Heart left ventricle (tissue), 16 donors: ENCODE data around the gene CSNK1D. TPM values are rescaled to one million over a fixed set of nuclear protein-coding genes. Genes with fewer than 3 reads are reported as not detected.

Source experiments
- ATAC-seq, 4 donors: fragments of 200-7000 bp; cut with Tn5 transposase; one replicate each; pipeline ENCODE4 v1.9.1; 2020 to 2022; ENCODE audit warnings: moderate library complexity in 4 of 4, mild to moderate bottlenecking in 3 of 4, moderate number of reproducible peaks in 1 of 4
- DNase-seq, 5 donors: peaks; one replicate each; pipeline ENCODE4 v3.0.0-alpha.2; 2020
- H3K27ac ChIP-seq, 12 donors: fragments of 200-600 bp; sonication (generic) in 4 of 12; one replicate each; pipeline versions ENCODE4 v1.5.0 to v1.8.0; 2016 to 2022; ENCODE audit warnings: mild to moderate bottlenecking in 2 of 12
- H3K27me3 ChIP-seq, 9 donors: fragments of 200-600 bp; sonication (generic) in 2 of 9; one replicate each; pipeline versions ENCODE4 v1.5.1 to v1.8.0; 2016 to 2022; ENCODE audit warnings: mild to moderate bottlenecking in 3 of 9
- H3K36me3 ChIP-seq, 9 donors: fragments of 200-600 bp; sonication (generic) in 2 of 9; one replicate each; pipeline versions ENCODE4 v1.5.0 to v1.8.0; 2018 to 2022; ENCODE audit warnings: mild to moderate bottlenecking in 2 of 9
- H3K4me1 ChIP-seq, 12 donors: fragments of 200-600 bp; sonication (generic) in 4 of 12; one replicate each; pipeline versions ENCODE4 v1.5.0 to v1.8.0; 2016 to 2022; ENCODE audit warnings: mild to moderate bottlenecking in 3 of 12
- H3K4me3 ChIP-seq, 12 donors: fragments of 200-600 bp; sonication (generic) in 4 of 12; one replicate each; pipeline versions ENCODE4 v1.5.0 to v1.8.0; 2017 to 2022; ENCODE audit warnings: mild to moderate bottlenecking in 9 of 12, moderate library complexity in 4 of 12
- H3K9me3 ChIP-seq, 12 donors: fragments of 200-600 bp; sonication (generic) in 4 of 12; one replicate each; pipeline versions ENCODE4 v1.5.0 to v1.8.0; 2016 to 2022; ENCODE audit warnings: mild to moderate bottlenecking in 1 of 12
- POLR2A ChIP-seq, 2 donors: fragments of 450-650 bp; IDR thresholded peaks; one replicate each; pipeline ENCODE4 v1.6.1; 2017; ENCODE audit warnings: antibody characterized with exemption in 2 of 2, mild to moderate bottlenecking in 2 of 2, moderate library complexity in 2 of 2
- WGBS, 4 donors: extraction: QIAGEN DNeasy Blood & Tissue Kit in 2 of 4; methylation state at CpG; one replicate each; pipeline versions ENCODE4 v1.1.5 to v1.1.7; 2013 to 2018; 5-methylcytosine and 5-hydroxymethylcytosine counted together
- intact Hi-C, 10 donors: fragments of 100-400 bp; cut with DNase I; formaldehyde crosslinking; loops; one replicate each; pipeline versions ENCODE4 v1.11.1 to v1.14.2; 2022
- polyA plus RNA-seq, 2 donors: library from polyadenylated mRNA; stranded (reverse); fragments of 200-250 nt; gene quantifications; one replicate each; pipeline ENCODE4 v1.2.3, GENCODE V29; 2013
- total RNA-seq, 9 donors: library from RNA; depleted of rRNA in 2 of 9; stranded (reverse); fragments of >200 nt in 2 of 9; fragmentation: NEBNext Ultra II Directional in 3 of 9; extraction: Animal tissue kit (Norgen Biotek cat#: 25700) in 3 of 9; gene quantifications; one replicate each; pipeline versions ENCODE4 v1.1.0 to v1.2.4, GENCODE V29; 2016 to 2023
- TF ChIP-seq, protein P1 (sequence below), 12 donors: fragments of 200-600 bp; sonication (generic) in 4 of 12; IDR thresholded peaks; one replicate each; pipeline versions ENCODE4 v1.5.0 to v1.8.0; 2018 to 2022; ENCODE audit warnings: antibody characterized with exemption in 12 of 12, mild to moderate bottlenecking in 5 of 12
- donor health status: ischemic (EF 13 %, LVEDD 7.1; RV severe dilation, severe dysfunction).
- donor health status: healthy with polysubstance abuse.
- donor health status: DM: no; HTN: yes; CAD: no.
- donor health status: DM: no; HTN: no; CAD: no.
- donor health status: ischemic (EF 25% LVEDD 6.9; RV normal size, moderate dysfunction).
- donor health status: ischemic (EF 25% LVEDD 5.7; RV mildly dilated, moderate dysfunction).
- donor health status: healthy.
- donor health status: DM: yes; HTN: yes; CAD: no.
- donor health status: ischemic (EF 35%, LVEDD 5.7; RV mildly dilated, moderate dysfunction).
- donor health status: nonischemic (EF 11% LVEDD 7.7; RV severe dilation, severe dysfunction).
- donor health status: DM: yes; HTN: yes; CAD: no.
- donor health status: PGD.
- donor health status: ischemic (EF 29% LVEDD 5.4; RV normal size, mild dysfunction).
- donor health status: nonischemic (EF 23%, LVEDD 6.1; RV moderate dilation, normal function).

CSNK1D gene
- total and polyA plus RNA-seq, 11 donors, result 38.4 to 88.1 (median 66.1) TPM

GRCh38 chr17:82287868-82288801, 14.6 kb upstream of the CSNK1D start:
- DNase-seq, result peak; percentile 87 to 91 (median 88)
- no peaks in the 10 kb centered on the region for H3K9me3 ChIP-seq
- peaks cover 5 to 41% (median 28%) of the 10 kb centered on the region in 12 donors for H3K4me1 ChIP-seq
- intact Hi-C loops, result no loop called here
- H3K27ac ChIP-seq, result peak overlapping the region; percentile 19 to 87 (median 78)
- no peaks in the 10 kb centered on the region for H3K27me3 ChIP-seq
- no peak overlapping the region for H3K4me3 ChIP-seq
- TF ChIP-seq, protein P1, sequence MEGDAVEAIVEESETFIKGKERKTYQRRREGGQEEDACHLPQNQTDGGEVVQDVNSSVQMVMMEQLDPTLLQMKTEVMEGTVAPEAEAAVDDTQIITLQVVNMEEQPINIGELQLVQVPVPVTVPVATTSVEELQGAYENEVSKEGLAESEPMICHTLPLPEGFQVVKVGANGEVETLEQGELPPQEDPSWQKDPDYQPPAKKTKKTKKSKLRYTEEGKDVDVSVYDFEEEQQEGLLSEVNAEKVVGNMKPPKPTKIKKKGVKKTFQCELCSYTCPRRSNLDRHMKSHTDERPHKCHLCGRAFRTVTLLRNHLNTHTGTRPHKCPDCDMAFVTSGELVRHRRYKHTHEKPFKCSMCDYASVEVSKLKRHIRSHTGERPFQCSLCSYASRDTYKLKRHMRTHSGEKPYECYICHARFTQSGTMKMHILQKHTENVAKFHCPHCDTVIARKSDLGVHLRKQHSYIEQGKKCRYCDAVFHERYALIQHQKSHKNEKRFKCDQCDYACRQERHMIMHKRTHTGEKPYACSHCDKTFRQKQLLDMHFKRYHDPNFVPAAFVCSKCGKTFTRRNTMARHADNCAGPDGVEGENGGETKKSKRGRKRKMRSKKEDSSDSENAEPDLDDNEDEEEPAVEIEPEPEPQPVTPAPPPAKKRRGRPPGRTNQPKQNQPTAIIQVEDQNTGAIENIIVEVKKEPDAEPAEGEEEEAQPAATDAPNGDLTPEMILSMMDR (IDR thresholded peaks at IDR 0.05), result no peak
- TF ChIP-seq POLR2A (IDR thresholded peaks at IDR 0.05), result no peak
- H3K36me3 ChIP-seq, result no peaks in the 10 kb centered on the region
- ATAC-seq, result peak; percentile 51 to 75 (median 58)
- 30 to 46% (median 39%) methylated on average over 18 to 19 of the region's 19 CpGs for WGBS, 4 donors

DNA sequence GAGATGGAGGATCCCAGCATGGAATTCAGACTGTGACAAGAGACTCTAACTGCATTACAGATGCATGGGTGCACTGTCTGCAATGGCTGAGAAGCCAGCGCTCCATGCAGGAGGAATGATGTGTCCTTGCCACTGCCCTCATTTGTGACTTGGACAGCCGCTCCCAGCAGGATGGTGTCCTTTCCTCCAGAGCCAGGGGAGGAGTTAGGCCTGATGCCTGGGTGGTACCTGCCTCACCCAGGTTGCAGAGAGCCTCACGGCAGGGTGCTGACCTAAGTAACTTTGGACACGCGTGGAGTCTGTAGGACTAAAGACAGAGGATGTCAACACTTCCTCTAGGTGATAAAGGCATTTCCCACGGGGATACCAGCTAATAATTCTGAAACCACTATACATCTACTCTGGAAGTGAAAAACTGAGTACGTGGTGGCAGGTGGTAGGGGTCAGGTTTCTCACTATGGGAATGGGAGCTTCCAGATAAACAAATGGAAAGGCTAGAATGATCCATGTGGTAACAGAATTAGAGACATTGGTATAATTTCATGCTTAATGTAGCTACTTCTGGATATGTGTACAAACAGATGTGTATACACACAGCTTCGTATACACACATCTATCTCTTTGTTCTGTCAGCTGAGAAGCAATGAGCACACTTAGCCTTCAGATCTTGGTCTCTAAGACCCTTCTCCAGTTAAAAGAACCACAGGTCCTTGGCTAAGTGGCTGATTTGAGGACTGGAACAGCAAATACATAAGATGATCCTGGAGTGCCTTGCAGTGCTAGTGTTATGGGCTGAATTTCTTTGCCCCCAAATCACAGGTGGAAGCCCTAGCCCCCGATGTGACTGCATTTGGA, 13.7 kb upstream of the CSNK1D start:
- no peaks in the 10 kb centered on the region for H3K27me3 ChIP-seq
- H3K36me3 ChIP-seq, result no peaks in the 10 kb centered on the region
- no peak overlapping the region for H3K4me3 ChIP-seq
- 63 to 76% (median 70%) methylated on average over 9 of the region's 9 CpGs for WGBS, 4 donors
- DNase-seq (no peak), ATAC-seq (no peak)
- H3K9me3 ChIP-seq, result no peaks in the 10 kb centered on the region
- TF ChIP-seq, protein P1 (IDR thresholded peaks at IDR 0.05), result no peak
- no peak for TF ChIP-seq POLR2A (IDR thresholded peaks at IDR 0.05)
- intact Hi-C loops, result no loop called here
- peaks cover 5 to 41% (median 29%) of the 10 kb centered on the region in 12 donors for H3K4me1 ChIP-seq
- peak overlapping the region; percentile 19 to 87 (median 78) for H3K27ac ChIP-seq

DNA sequence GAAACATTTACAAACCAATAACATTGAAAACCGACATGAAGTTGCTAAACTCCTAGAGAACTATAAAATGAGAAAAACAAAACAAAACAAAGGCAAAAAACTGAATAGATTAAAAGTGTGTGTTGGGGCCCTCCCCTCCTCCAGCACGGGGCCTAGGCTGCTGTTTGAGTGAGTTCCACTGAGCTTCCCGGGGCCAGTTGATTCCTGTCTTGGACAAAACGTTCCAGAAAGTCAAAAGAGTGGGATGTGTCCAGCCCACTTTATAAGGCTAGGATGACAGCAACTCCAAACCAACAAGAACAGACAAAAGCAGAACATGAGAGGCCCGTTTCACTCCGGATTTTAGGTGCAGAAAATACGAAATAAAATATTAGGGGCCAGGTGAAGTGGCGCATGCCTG, 11.6 kb upstream of the CSNK1D start:
- intact Hi-C loops, result no loop called here
- Histone ChIP-seq H3K4me3 (no peak overlapping the region), H3K27ac (peak overlapping the region in 4 of 12 donors; percentile 15 to 46 (median 28)), H3K36me3 (no peaks in the 10 kb centered on the region), H3K4me1 (peaks cover 5 to 34% (median 24%) of the 10 kb centered on the region in 12 donors), H3K9me3 (no peaks in the 10 kb centered on the region), H3K27me3 (no peaks in the 10 kb centered on the region)
- ATAC-seq, result no peak
- 65 to 75% (median 70%) methylated on average over 8 of the region's 8 CpGs for WGBS, 4 donors
- TF ChIP-seq, protein P1 (IDR thresholded peaks at IDR 0.05), result no peak
- no peak for TF ChIP-seq POLR2A (IDR thresholded peaks at IDR 0.05)
- DNase-seq, result no peak
